ENCODE results near the gene TMEM69.
A peak's percentile ranks its signal among the peaks of the same experiment; 100 is the strongest.
"Not testable (repeated sequence)": the region's sequence is repeated elsewhere in the genome, so short reads cannot be mapped to it uniquely, and the experiment has no call there.

The TMEM69 gene

GRCh38 chr1:45677751-45678245 is 10.2 kb upstream of the TMEM69 start:
- no peak for DNase-seq

GRCh38 chr1:45678489-45678888 is 9.5 kb upstream of the TMEM69 start:
- DNase-seq = no peak

- DNase-seq = peak in 2 of 56 donors; percentile 0 to 10
Measured at GRCh38 chr1:45679123-45679522, 8.9 kb upstream of the TMEM69 start.

GRCh38 chr1:45682942-45683341 is 5.0 kb upstream of the TMEM69 start:
- DNase-seq = no peak

GRCh38 chr1:45684402-45684801 is 3.6 kb upstream of the TMEM69 start:
- no peak for DNase-seq

- no peak for DNase-seq
Measured at GRCh38 chr1:45685308-45686014, 2.5 kb upstream of the TMEM69 start.

GRCh38 chr1:45686015-45686287 is 2.0 kb upstream of the TMEM69 start:
- DNase-seq = peak in 22 of 56 donors; percentile 34 to 86 (median 63)

- DNase-seq = peak; percentile 52 to 98 (median 96)
Measured at GRCh38 chr1:45686288-45687013, 1.5 kb upstream of the TMEM69 start, which contains the start of gene GPBP1L1. GPBP1L1 (minus strand) TSS chr1:45686533; CDS start chr1:45659087, 27,446 bp downstream.

GRCh38 chr1:45687014-45687753 is 797 bp upstream of the TMEM69 start:
- peak; percentile 82 to 99 (median 95) for DNase-seq

GRCh38 chr1:45693811-45694210 is 5.8 kb downstream of the TMEM69 start:
- not testable (repeated sequence) for DNase-seq

GRCh38 chr1:45694823-45695222 is 6.8 kb downstream of the TMEM69 start:
- no peak for DNase-seq

GRCh38 chr1:45704637-45705036 is 16.7 kb downstream of the TMEM69 start:
- DNase-seq = no peak

- no peak for DNase-seq
Measured at GRCh38 chr1:45713711-45714110, 25.7 kb downstream of the TMEM69 start.

- no peak for DNase-seq
Measured at GRCh38 chr1:45716700-45717099, 28.7 kb downstream of the TMEM69 start.

GRCh38 chr1:45717386-45717785 is 29.4 kb downstream of the TMEM69 start:
- DNase-seq = not testable (repeated sequence)

GRCh38 chr1:45718289-45718688 is 30.3 kb downstream of the TMEM69 start:
- no peak for DNase-seq

- DNase-seq = no peak
Measured at GRCh38 chr1:45721207-45721606, 33.2 kb downstream of the TMEM69 start.

GRCh38 chr1:45722809-45723208 is 34.8 kb downstream of the TMEM69 start:
- no peak for DNase-seq

- DNase-seq = no peak
Measured at GRCh38 chr1:45723248-45723930, 35.4 kb downstream of the TMEM69 start.

GRCh38 chr1:45726007-45726406 is 38.0 kb downstream of the TMEM69 start:
- DNase-seq = not testable (repeated sequence)

GRCh38 chr1:45730075-45730779 is 42.2 kb downstream of the TMEM69 start:
- DNase-seq = peak in 6 of 56 donors; percentile 2 to 14 (median 4)

Data from nucleus accumbens (tissue), 56 donors.